HG03571 (cell line): ENCODE measurements around the gene SPPL3.

Experiments
- ATAC-seq: cut with Tn5 transposase; IDR thresholded peaks from one replicate; pipeline ENCODE4 v1.9.1; 2021; ENCODE audit not compliant: unreplicated experiment

Gene SPPL3

GRCh38 chr12:120822832-120823503 lies 81.2 kb downstream of the SPPL3 start:
- ATAC-seq = no peak

GRCh38 chr12:120821878-120822277 lies 82.3 kb downstream of the SPPL3 start:
- ATAC-seq = no peak

GRCh38 chr12:120820884-120821510 lies 83.2 kb downstream of the SPPL3 start:
- no peak for ATAC-seq

GRCh38 chr12:120818416-120818815 lies 85.7 kb downstream of the SPPL3 start:
- ATAC-seq = no peak

GRCh38 chr12:120817559-120818330 lies 86.4 kb downstream of the SPPL3 start:
- no peak for ATAC-seq

GRCh38 chr12:120816363-120816762 lies 87.8 kb downstream of the SPPL3 start:
- ATAC-seq = no peak

DNA sequence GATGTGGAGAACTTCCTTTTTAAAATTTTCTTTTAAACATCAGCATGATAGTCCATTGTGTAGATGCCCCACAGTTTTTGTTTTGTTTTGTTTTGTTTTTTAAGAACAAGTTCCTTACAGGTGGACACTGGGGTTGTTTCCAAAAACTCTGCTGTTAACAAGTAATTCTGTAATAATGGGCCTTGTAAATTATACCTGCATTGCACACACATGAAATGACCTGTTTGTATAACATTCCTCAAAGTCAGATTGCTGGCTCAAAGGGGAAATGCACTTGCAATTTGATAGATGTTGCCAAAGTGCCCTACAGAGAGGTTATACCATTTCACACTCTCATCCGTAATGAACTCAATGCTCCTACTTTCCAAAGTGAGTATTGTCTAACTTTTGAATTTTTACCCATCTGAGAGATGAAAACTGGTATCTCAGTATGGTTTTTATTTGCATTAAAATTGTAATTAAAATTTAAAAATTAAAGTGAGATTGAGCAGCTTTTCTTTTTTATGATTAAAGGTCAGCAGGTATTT lies 89.2 kb downstream of the SPPL3 start:
- no peak for ATAC-seq

- ATAC-seq = no peak
These were observed 89.8 kb downstream of the SPPL3 start for GRCh38 chr12:120814203-120814902.

DNA sequence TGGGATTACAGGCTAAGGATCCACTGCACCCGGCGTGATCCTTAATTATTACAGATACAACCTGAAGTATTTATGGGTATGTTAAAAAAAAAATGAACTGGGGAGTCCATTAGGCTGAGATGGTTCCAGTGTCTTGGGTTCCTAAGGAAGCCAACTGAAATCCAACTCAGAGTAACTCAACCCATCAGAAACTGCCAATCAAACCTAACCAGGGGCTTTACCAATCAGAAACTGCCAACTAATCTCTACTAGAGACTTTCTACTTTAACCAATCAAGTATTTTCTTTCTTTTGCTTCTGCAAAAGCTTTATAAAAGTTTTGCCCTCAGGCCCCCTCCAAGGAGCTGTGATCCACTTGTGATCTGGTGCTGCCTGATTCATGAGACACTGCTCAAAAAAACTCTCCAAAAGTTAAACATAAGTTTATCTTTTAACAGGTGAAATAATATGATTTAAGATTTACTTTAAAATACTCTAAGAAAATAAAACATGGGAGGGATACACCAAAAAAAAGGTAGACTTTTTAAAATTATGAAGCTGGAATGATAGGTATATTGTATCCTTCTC lies 90.5 kb downstream of the SPPL3 start:
- no peak for ATAC-seq

DNA sequence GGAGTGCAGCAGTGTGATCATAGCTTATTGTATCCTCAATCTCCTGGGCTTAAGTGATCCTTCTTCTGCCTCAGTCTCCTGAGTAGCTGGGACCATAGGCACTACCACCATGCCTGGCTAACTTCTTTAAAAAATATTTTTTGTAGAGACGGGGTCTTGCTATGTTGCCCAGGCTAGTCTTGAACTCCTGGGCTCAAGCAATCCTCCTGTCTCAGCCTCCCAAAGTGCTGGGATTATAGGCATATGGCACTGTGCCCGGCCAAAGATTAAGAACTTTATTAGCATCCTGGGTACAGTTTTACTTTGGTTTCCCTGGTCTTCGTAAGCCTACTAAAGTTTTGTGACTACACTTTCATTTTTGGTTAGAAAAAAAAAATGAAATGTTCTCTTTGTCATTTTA lies 94.1 kb downstream of the SPPL3 start:
- no peak for ATAC-seq

DNA sequence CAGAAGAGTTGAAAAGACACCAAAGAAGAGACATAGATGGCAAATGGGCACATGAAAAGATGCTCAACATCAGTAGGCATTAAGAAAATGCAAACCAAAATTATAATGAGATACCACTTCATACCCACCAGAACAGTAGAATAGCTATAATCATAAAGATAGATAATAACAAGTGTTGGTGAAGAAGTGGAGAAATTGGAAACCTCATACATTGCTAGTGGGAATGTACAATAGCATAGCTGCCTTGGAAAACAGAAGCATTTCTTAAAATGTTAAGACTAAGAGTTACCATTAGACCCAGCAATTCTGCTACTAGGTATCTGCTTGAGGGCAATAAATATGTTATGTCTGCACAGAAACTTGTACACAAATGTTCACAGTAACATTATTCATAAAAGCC lies 99.7 kb downstream of the SPPL3 start:
- ATAC-seq = no peak

- no peak for ATAC-seq
These were observed 103.0 kb downstream of the SPPL3 start for GRCh38 chr12:120801146-120801545.

GRCh38 chr12:120800665-120801064 lies 103.5 kb downstream of the SPPL3 start:
- no peak for ATAC-seq

- ATAC-seq = no peak
These were observed 104.7 kb downstream of the SPPL3 start for GRCh38 chr12:120799243-120800045.

GRCh38 chr12:120798696-120799095 lies 105.5 kb downstream of the SPPL3 start:
- no peak for ATAC-seq

DNA sequence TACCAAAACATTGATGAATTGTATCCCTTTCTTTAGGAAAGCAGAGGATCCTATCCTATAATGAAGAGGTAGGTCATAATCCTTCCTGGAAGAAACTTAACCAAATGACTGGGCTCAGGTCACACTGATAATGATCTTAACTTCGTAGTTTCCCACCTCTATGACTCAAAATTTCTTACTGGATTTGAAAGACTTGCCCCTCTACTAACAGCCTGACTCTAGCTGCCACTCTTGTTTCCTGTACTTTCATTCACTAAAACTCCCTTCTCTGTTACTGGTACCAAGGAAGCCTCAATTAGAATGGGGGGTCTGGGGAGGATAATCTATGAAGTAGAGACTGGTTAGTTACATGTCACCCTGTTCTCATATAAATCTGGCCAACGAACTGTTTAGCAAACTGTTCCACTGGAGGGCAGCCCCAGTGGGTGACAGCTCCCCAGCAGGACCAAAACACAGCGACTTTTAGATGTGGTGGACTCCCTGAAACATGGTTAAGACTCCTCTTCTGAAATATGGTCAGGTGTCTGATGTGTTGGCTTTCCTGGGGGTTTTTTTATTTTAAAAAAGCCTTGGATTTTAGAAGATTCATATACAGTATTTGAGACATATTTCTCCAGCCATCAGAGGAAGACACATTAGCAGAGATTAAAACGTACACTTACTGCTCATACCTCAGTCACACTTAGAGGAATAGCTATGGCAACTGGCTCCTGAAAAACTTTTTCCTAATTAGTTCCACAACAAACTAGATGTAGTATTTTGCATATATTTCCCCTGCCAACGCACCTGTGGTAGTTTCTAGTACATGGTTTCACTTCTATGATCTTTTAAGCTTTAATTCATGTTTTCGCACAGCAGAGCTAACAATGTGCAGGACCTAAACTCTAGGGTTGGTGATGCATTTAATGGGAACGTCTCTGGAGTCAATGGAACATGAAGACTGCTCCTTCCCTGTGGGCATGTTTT lies 106.2 kb downstream of the SPPL3 start:
- ATAC-seq = no peak

- ATAC-seq = no peak
These were observed 108.5 kb downstream of the SPPL3 start for GRCh38 chr12:120795441-120796178.

- no peak for ATAC-seq
These were observed 110.8 kb downstream of the SPPL3 start for GRCh38 chr12:120793357-120793756.
